ENCODE data around the gene FCRL6. TPM values are rescaled to one million over a fixed set of nuclear protein-coding genes. Genes with fewer than 3 reads are reported as not detected.

Gene FCRL6
- total and polyA plus RNA-seq, 2 donors (not counting 3 experiments of a cell fraction or from before 2014, with no cell fraction given): 0.06 TPM; not detected in 1

DNA sequence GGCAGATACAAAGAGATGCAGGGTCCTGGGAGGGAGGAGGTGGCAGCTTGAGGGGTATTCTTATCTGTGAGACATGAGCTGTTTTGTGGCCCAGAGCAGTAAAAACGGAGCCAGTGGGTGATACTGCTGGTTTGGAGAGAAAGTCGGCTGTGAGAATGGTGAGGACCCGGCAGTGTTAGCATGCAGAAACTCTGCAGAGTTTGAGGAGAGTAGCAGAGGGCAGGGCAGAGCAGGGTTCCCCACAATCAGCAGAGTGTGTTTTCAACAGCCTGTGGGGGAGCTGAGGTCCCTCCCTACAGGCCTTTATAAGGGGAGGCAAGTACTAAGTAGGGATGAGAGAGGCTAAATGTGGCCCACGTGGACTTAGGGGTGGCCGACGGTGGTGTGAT lies 24.9 kb downstream of the FCRL6 start:
- no peaks in the 10 kb centered on the region for H3K4me1 ChIP-seq (ENCODE audit: control insufficient read depth, extremely low read depth, insufficient read depth, low read length)
- intact Hi-C loops (cut with micrococcal nuclease): no loop called here
- no peaks in the 10 kb centered on the region for H3K9me1 ChIP-seq (replicated peaks; ENCODE audit: control insufficient read depth, extremely low read depth, insufficient read depth, low read length)
- no peak overlapping the region for H3K27ac ChIP-seq (ENCODE audit: insufficient read depth, low read depth, low read length)
- no peak for FAIRE-seq
- H2AFZ ChIP-seq (ENCODE audit: low read depth, low read length): no peak overlapping the region
- no TSS peak for BruUV-seq (replicated peaks)
- H3K9me3 ChIP-seq (replicated peaks; ENCODE audit: control insufficient read depth, insufficient read depth, low read length): no peaks in the 10 kb centered on the region
- H3K79me2 ChIP-seq (ENCODE audit: control insufficient read depth, insufficient read depth, low read length): no peaks in the 10 kb centered on the region
- CTCF ChIA-PET: interaction anchor here (0.6 to 9.0 kb wide), 5 partner anchors 28 to 181 kb away, joined by 3 to 71 read pairs (median 3); partner anchors contain the start of gene DUSP23
- H4K20me1 ChIP-seq (replicated peaks; ENCODE audit: control insufficient read depth, extremely low read depth, insufficient read depth, low read length): no peaks in the 10 kb centered on the region
- H3K36me3 ChIP-seq (ENCODE audit: control insufficient read depth in 2 of 2, extremely low read depth in 1 of 2, insufficient read depth in 2 of 2, low read length in 2 of 2): no peaks in the 10 kb centered on the region
- no peak for TF ChIP-seq MYC (IDR thresholded peaks at IDR 0.05; ENCODE audit: low read depth, low read length)
- TF ChIP-seq, protein P1, sequence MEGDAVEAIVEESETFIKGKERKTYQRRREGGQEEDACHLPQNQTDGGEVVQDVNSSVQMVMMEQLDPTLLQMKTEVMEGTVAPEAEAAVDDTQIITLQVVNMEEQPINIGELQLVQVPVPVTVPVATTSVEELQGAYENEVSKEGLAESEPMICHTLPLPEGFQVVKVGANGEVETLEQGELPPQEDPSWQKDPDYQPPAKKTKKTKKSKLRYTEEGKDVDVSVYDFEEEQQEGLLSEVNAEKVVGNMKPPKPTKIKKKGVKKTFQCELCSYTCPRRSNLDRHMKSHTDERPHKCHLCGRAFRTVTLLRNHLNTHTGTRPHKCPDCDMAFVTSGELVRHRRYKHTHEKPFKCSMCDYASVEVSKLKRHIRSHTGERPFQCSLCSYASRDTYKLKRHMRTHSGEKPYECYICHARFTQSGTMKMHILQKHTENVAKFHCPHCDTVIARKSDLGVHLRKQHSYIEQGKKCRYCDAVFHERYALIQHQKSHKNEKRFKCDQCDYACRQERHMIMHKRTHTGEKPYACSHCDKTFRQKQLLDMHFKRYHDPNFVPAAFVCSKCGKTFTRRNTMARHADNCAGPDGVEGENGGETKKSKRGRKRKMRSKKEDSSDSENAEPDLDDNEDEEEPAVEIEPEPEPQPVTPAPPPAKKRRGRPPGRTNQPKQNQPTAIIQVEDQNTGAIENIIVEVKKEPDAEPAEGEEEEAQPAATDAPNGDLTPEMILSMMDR (IDR thresholded peaks at IDR 0.05; ENCODE audit: extremely low read depth in 1 of 2, insufficient read depth in 1 of 2, low read depth in 1 of 2, low read length in 2 of 2): no peak
- TF ChIP-seq, protein P2, sequence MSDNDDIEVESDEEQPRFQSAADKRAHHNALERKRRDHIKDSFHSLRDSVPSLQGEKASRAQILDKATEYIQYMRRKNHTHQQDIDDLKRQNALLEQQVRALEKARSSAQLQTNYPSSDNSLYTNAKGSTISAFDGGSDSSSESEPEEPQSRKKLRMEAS (IDR thresholded peaks at IDR 0.05; ENCODE audit: insufficient read depth, insufficient read length): no peak
- TF ChIP-seq POLR2A (IDR thresholded peaks at IDR 0.05; ENCODE audit: low read depth, low read length): no peak
- no peak for TF ChIP-seq EZH2 (IDR thresholded peaks at IDR 0.05; ENCODE audit: borderline replicate concordance, low read depth, low read length, severe bottlenecking)
- no peak for TF ChIP-seq GATA2 (IDR thresholded peaks at IDR 0.05; ENCODE audit: insufficient read depth, insufficient read length, low read depth, low read length)
- no peak for TF ChIP-seq FOS (IDR thresholded peaks at IDR 0.05; ENCODE audit: borderline replicate concordance, insufficient read depth, low read length)
- TF ChIP-seq POLR2AphosphoS5 (IDR thresholded peaks at IDR 0.05; ENCODE audit: insufficient read depth, low read depth, low read length): no peak
- TF ChIP-seq JUN (IDR thresholded peaks at IDR 0.05; ENCODE audit: borderline replicate concordance, insufficient read depth, insufficient read length, low read depth): no peak
- POLR2A ChIA-PET: no interaction called here
- dilution Hi-C loops (cut with MboI; ENCODE audit: extremely low pct_ligation_motif_present, low sequenced_read_pairs): no loop called here
- no peak overlapping the region for H3K4me3 ChIP-seq (replicated peaks in 1 of 3; ENCODE audit: insufficient read depth in 1 of 3, low read depth in 1 of 3, low read length in 3 of 3)
- no peak overlapping the region for H3K4me2 ChIP-seq (ENCODE audit: insufficient read depth, low read length)
- peaks cover 12 to 13% of the 10 kb centered on the region in 2 experiments for H3K27me3 ChIP-seq (ENCODE audit: control insufficient read depth in 2 of 2, insufficient read depth in 2 of 2, low read length in 2 of 2)
- no peak overlapping the region for H3K9ac ChIP-seq (replicated peaks; ENCODE audit: extremely low read depth, insufficient read depth, low read length)
- no peak for DNase-seq (ENCODE audit: low read depth, low spot score)
